HepG2 (cell line): ENCODE results near the gene USF2. TPM values are rescaled to one million over a fixed set of nuclear protein-coding genes. Genes with fewer than 3 reads are reported as not detected.

ENCODE experiments used
- GATAD1 ChIP-seq: IDR thresholded peaks from 2 replicates; pipeline ENCODE4 v1.6.1; 2016; ENCODE audit warnings: missing genetic modification reagents, missing compliant biosample characterization
- HOXA3 ChIP-seq: sonication (generic); formaldehyde crosslinking; IDR thresholded peaks from 2 replicates; pipeline ENCODE4 v1.5.0; 2020; ENCODE audit warnings: missing genetic modification reagents
- MLXIP ChIP-seq: sonication (generic); formaldehyde crosslinking; IDR thresholded peaks from 2 replicates; pipeline ENCODE4 v1.9.0; 2021; ENCODE audit warnings: missing genetic modification reagents, borderline replicate concordance
- MTERF4 ChIP-seq: sonication (generic); formaldehyde crosslinking; IDR thresholded peaks from 2 replicates; pipeline ENCODE4 v1.8.0; 2023; ENCODE audit warnings: mild to moderate bottlenecking, missing genetic modification reagents
- PTBP1 ChIP-seq: fragments of 200-400 bp; formaldehyde crosslinking; IDR thresholded peaks from 2 replicates; pipeline ENCODE4 v1.6.1; 2018; ENCODE audit warnings: low read length, low read depth; ENCODE audit not compliant: poor library complexity, severe bottlenecking
- SALL1 ChIP-seq: sonication (generic); formaldehyde crosslinking; IDR thresholded peaks from 2 replicates; pipeline ENCODE4 v1.8.0; 2022; ENCODE audit warnings: mild to moderate bottlenecking, missing genetic modification reagents
- THAP11 ChIP-seq: IDR thresholded peaks from 2 replicates; pipeline ENCODE4 v1.6.1; 2016; ENCODE audit warnings: missing biosample characterization, missing genetic modification reagents
- ZBTB44 ChIP-seq: sonication (generic); formaldehyde crosslinking; IDR thresholded peaks from 2 replicates; pipeline ENCODE4 v1.4.0; 2020; ENCODE audit warnings: missing genetic modification reagents
- ZNF17 ChIP-seq: sonication (generic); formaldehyde crosslinking; IDR thresholded peaks from 2 replicates; pipeline ENCODE4 v1.5.0; 2020; ENCODE audit warnings: mild to moderate bottlenecking, missing genetic modification reagents
- ZNF275 ChIP-seq: sonication (generic); formaldehyde crosslinking; IDR thresholded peaks from 2 replicates; pipeline ENCODE4 v1.8.0; 2022; ENCODE audit warnings: missing genetic modification reagents, mild to moderate bottlenecking, inconsistent platforms, borderline replicate concordance
- ZNF639 ChIP-seq: conservative IDR thresholded peaks from 2 replicates; pipeline ENCODE4 v1.6.1; 2018; ENCODE audit warnings: missing genetic modification reagents
- ZNF646 ChIP-seq: sonication (generic); formaldehyde crosslinking; IDR thresholded peaks from 2 replicates; pipeline ENCODE4 v1.9.0; 2021; ENCODE audit warnings: mild to moderate bottlenecking, missing genetic modification reagents
- polyA plus RNA-seq, 8 experiments: library from polyadenylated mRNA; depleted of rRNA in 3 of 8; stranded (reverse) in 7 of 8; unstranded in 1 of 8; fragments of >200 nt; fragmentation: Illumina TruSeq in 4 of 8; extraction: Trizol in 4 of 8; gene quantifications; 2 replicates each; pipeline versions ENCODE4 v1.2.1 to v1.2.3, GENCODE V29; 2011 to 2016; ENCODE audit warnings: low read depth in 4 of 8, missing spikeins in 1 of 8, mixed read lengths in 1 of 8; ENCODE audit not compliant: insufficient read depth in 1 of 8
- total RNA-seq, 5 experiments: library from RNA; depleted of rRNA; stranded (reverse); fragments of >200 nt; fragmentation: Illumina TruSeq; extraction: Trizol; gene quantifications; 2 replicates each; pipeline ENCODE4 v1.2.3, GENCODE V29; 2016; ENCODE audit warnings: low read depth in 1 of 5

The USF2 gene
- total and polyA plus RNA-seq, 2 of the 13 experiments (the other 11 are each of a cell fraction or from before 2014, with no cell fraction given) = 54.9 to 106 TPM

GRCh38 chr19:35248310-35249145, 20.2 kb upstream of the USF2 start, which contains the start of gene LSR (continued):
- TF ChIP-seq ZNF646 (CRISPR knock-in tag) = peak; percentile 54
- TF ChIP-seq GATAD1 (CRISPR knock-in tag) = peak; percentile 69; the same call in 1 of the 2 replicates
- peak; percentile 73; the same call in 1 of the 2 replicates for TF ChIP-seq ZNF639
- TF ChIP-seq ZNF275 (CRISPR knock-in tag) = peak; percentile 88
- peak; percentile 68 for TF ChIP-seq HOXA3 (CRISPR knock-in tag)
- TF ChIP-seq MTERF4 (CRISPR knock-in tag) = peak; percentile 95
- TF ChIP-seq ZBTB44 (CRISPR knock-in tag) = peak; percentile 57; the same call in 1 of the 2 replicates
- TF ChIP-seq THAP11 = peak; percentile 80
- TF ChIP-seq ZNF17 (CRISPR knock-in tag) = 0 out of 2 replicates have a peak, but pooled peaks have one; percentile 86
- TF ChIP-seq PTBP1 = no peak
- peak; percentile 80 for TF ChIP-seq MLXIP (CRISPR knock-in tag)
- peak; percentile 73 for TF ChIP-seq SALL1
